Skeletal muscle tissue (tissue), 4 donors: ENCODE results near the gene CHRM1. TPM values are rescaled to one million over a fixed set of nuclear protein-coding genes. Genes with fewer than 3 reads are reported as not detected.

Source experiments
- H3K27ac ChIP-seq: one replicate; pipeline ENCODE4 v1.7.0; 2013; ENCODE audit warnings: mild to moderate bottlenecking, low read depth, low read length, inconsistent platforms
- H3K27me3 ChIP-seq, 3 donors: one replicate each; pipeline ENCODE4 v1.7.0; 2013; ENCODE audit warnings: low read length in 3 of 3; ENCODE audit not compliant: control insufficient read depth in 3 of 3, insufficient read depth in 3 of 3
- H3K36me3 ChIP-seq, 3 donors: one replicate each; pipeline ENCODE4 v1.7.0; 2013; ENCODE audit warnings: low read length in 3 of 3; ENCODE audit not compliant: control insufficient read depth in 3 of 3, insufficient read depth in 3 of 3
- H3K4me1 ChIP-seq, 3 donors: one replicate each; pipeline ENCODE4 v1.7.0; 2013; ENCODE audit warnings: low read length in 3 of 3, mild to moderate bottlenecking in 3 of 3; ENCODE audit not compliant: control insufficient read depth in 3 of 3, insufficient read depth in 3 of 3
- H3K4me3 ChIP-seq, 3 donors: one replicate each; pipeline ENCODE4 v1.7.0; 2013; ENCODE audit warnings: low read length in 3 of 3
- H3K9ac ChIP-seq, 3 donors: one replicate each; pipeline ENCODE4 v1.7.0; 2013; ENCODE audit warnings: low read length in 3 of 3, mild to moderate bottlenecking in 3 of 3, moderate library complexity in 2 of 3, low read depth in 1 of 3
- H3K9me3 ChIP-seq, 3 donors: one replicate each; pipeline ENCODE4 v1.7.0; 2013; ENCODE audit warnings: low read length in 3 of 3; ENCODE audit not compliant: control insufficient read depth in 3 of 3
- total RNA-seq: library from RNA; depleted of rRNA; stranded (reverse); fragments of >200 nt; gene quantifications from one replicate; pipeline ENCODE4 v1.2.3, GENCODE V29; 2014
- donor health status: Osteomylitis.

The CHRM1 gene
- total RNA-seq, result not detected

DNA sequence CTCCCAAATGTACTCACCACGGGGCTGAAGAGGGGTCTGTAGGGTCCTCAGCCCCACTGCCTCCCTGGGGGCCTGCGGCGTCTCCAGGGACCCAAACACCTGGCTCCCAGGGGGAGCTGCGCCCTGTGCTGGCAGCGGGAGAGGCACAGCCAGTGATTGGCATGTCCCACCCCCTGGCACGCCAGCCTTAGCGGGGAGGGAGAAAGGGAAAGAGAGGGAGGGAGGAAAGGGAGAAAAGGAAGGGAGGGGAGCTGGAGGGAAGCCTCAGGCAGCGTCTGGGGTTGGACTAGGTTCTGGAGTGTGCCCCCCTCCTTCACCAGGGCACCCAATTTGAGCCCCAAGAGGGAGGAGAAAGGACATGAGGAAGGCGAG lies at the start of gene CHRM1:
CHRM1 (minus strand) TSS at position 163 of the 372 bp plus-strand sequence. CDS start 10,263 bp downstream, outside the sequence.
- Histone ChIP-seq H3K9ac (no peak within 1 kb of the TSS), H3K4me1 (peaks cover 5 to 16% (median 5%) of the 10 kb centered on the region in 3 donors), H3K27me3 (peaks cover 35 to 42% (median 38%) of the 10 kb centered on the region in 3 donors), H3K27ac (no peak within 1 kb of the TSS), H3K9me3 (no peaks in the 10 kb centered on the region), H3K36me3 (no peaks in the 10 kb centered on the region), H3K4me3 (no peak within 1 kb of the TSS)

GRCh38 chr11:62965574-62965973 lies 44.4 kb upstream of the CHRM1 start:
- no peaks in the 10 kb centered on the region for H3K36me3 ChIP-seq
- no peaks in the 10 kb centered on the region for H3K4me1 ChIP-seq

DNA sequence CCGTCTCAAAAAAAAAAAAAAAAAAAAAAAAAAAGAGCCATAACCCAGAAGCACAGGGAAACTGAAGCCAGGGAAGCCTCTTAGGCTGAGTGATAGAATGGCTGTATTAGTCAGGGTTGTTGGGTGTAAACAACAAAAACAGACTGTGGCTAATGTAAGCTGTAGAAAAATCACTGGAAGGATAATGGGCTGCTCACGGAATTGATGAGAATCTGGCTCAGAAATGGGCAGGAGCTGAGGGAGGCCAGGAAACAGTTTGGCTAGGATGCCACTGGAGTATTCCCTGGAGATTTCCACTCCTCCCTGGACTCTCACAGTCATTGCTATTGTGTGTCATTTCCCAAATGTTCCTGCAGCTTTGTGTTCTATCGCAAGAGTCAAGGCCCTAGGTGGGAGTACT lies 41.2 kb upstream of the CHRM1 start:
- Histone ChIP-seq H3K9ac (no peak overlapping the region), H3K9me3 (no peaks in the 10 kb centered on the region), H3K36me3 (no peaks in the 10 kb centered on the region), H3K27me3 (no peaks in the 10 kb centered on the region), H3K4me3 (no peak overlapping the region), H3K27ac (no peak overlapping the region), H3K4me1 (peaks cover 10 to 14% (median 13%) of the 10 kb centered on the region in 3 donors)

More at GRCh38 chr11:62965574-62965973, 44.4 kb upstream of the CHRM1 start:
- H3K4me3 ChIP-seq, result no peak overlapping the region
- no peak overlapping the region for H3K27ac ChIP-seq
- no peak overlapping the region for H3K9ac ChIP-seq
- no peaks in the 10 kb centered on the region for H3K27me3 ChIP-seq
- no peaks in the 10 kb centered on the region for H3K9me3 ChIP-seq

DNA sequence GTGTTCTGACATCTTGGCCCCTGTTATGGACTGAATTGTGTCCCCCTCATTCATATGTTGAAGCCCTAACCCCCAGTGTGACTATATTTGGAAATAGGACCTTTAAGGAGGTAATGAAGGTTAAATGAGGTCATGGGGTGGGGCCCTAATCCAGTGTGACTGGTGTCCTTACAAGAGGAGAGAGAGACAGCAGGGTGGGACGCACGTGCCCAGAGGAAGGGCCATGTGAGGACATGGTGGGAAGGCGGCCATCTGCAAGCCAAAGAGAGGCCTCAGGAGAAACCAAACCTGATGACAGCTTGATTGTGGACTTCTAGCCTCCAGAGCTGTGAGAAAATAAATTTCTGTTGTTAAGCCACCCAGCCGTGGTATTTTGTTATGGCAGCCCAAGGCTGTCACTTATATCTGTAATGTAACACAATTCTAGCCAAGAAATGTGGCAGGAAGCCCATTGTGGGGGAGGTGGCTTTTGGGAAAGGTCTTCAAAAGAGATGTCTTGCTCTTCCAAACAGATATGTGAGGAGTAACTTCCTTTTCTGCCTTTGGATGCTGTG lies 39.9 kb upstream of the CHRM1 start:
- Histone ChIP-seq H3K27me3 (no peaks in the 10 kb centered on the region), H3K9ac (no peak overlapping the region), H3K9me3 (no peaks in the 10 kb centered on the region), H3K4me3 (no peak overlapping the region), H3K36me3 (no peaks in the 10 kb centered on the region), H3K27ac (no peak overlapping the region), H3K4me1 (peaks cover 10 to 14% (median 13%) of the 10 kb centered on the region in 3 donors)

DNA sequence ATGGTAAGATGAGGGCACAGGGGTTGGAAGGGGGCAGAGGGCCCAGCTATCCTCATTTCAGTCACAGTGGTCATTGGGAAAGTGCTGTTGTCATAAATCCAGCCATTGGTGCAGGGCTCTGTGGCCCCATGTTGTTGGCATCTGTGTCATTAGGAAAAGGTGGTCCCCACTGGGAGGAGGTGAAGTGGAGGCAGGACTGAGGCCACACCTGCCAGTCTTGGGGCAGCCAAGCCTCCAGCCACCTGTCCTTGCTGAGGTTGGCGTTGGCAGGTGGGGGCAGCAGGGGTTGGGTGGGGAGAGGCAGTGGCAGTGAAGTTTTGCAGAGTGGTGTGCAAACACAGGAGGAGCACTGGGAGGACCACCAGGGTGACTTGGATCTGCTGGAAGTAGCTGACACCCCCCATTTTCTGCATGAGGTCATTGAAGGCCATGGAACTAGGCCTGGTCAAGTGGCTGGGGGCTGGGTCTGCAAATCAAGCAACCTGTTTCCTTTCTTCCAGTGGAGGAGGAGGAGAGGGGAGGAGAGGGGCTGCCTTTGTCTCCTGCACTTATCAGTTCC lies 38.3 kb upstream of the CHRM1 start:
- Histone ChIP-seq H3K9ac (peak overlapping the region in 2 of 3 donors; percentile 23 to 41), H3K27ac (peak overlapping the region; percentile 30), H3K4me1 (peaks cover 10 to 14% (median 13%) of the 10 kb centered on the region in 3 donors), H3K27me3 (peaks cover 0 to 2% (median 0%) of the 10 kb centered on the region in 3 donors), H3K4me3 (no peak overlapping the region), H3K36me3 (no peaks in the 10 kb centered on the region), H3K9me3 (no peaks in the 10 kb centered on the region)

GRCh38 chr11:62958547-62959421 lies 37.6 kb upstream of the CHRM1 start:
- Histone ChIP-seq H3K9ac (peak overlapping the region in 2 of 3 donors; percentile 23 to 41), H3K4me1 (peaks cover 10 to 14% (median 13%) of the 10 kb centered on the region in 3 donors), H3K27ac (peak overlapping the region; percentile 30), H3K27me3 (peaks cover 0 to 2% (median 0%) of the 10 kb centered on the region in 3 donors), H3K9me3 (no peaks in the 10 kb centered on the region), H3K36me3 (no peaks in the 10 kb centered on the region), H3K4me3 (peak overlapping the region in 1 of 3 donors; percentile 31)

DNA sequence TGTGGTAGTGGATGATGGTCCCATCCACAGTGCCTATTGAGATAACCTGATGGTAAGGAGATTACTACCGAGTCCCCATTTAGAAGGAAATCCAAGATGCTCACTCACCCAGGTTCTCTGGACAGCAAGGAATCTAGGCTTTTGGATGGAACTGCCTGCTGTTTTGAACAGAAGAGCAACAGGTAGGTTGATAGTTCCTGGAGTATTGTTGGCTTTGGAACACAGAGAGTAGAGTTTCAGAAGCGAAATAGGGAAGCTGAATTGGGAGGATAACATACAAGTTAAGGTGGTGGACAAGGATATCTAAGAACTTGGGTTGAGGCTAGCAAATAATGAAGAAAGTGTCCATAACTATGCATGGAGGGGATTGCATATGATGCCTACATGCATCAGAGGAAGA lies 36.0 kb upstream of the CHRM1 start:
- Histone ChIP-seq H3K27ac (no peak overlapping the region), H3K4me1 (peaks cover 10 to 14% (median 13%) of the 10 kb centered on the region in 3 donors), H3K9ac (no peak overlapping the region), H3K36me3 (no peaks in the 10 kb centered on the region), H3K27me3 (peaks cover 0 to 2% (median 0%) of the 10 kb centered on the region in 3 donors), H3K9me3 (no peaks in the 10 kb centered on the region), H3K4me3 (no peak overlapping the region)

GRCh38 chr11:62954478-62954877 lies 33.3 kb upstream of the CHRM1 start:
- Histone ChIP-seq H3K4me1 (peaks cover 9 to 11% (median 10%) of the 10 kb centered on the region in 3 donors), H3K4me3 (no peak overlapping the region), H3K27me3 (peaks cover 0 to 2% (median 0%) of the 10 kb centered on the region in 3 donors), H3K9ac (no peak overlapping the region), H3K36me3 (no peaks in the 10 kb centered on the region), H3K9me3 (no peaks in the 10 kb centered on the region), H3K27ac (no peak overlapping the region)

DNA sequence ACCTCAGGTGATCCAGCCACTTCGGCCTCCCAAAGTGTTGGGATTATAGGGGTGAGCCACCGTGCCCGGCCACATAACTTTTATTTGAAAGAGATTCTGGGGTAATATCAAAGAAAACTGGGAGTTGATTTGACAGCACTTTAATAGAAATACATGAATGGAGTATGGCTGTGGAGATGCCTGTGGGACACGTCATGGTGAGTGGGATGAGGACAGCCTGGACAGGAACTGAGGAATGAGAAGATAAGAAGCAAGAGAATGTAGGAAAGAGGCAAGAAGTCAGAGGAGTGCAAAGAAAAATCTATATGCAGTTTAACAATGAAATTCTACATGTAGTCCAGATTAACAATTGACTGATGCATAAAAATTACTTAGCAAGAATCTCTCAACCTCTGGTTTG lies 32.6 kb upstream of the CHRM1 start:
- no peak overlapping the region for H3K4me3 ChIP-seq
- peaks cover 0 to 2% (median 0%) of the 10 kb centered on the region in 3 donors for H3K27me3 ChIP-seq
- H3K9me3 ChIP-seq, result no peaks in the 10 kb centered on the region
- peaks cover 3 to 4% (median 3%) of the 10 kb centered on the region in 3 donors for H3K4me1 ChIP-seq
- H3K27ac ChIP-seq, result no peak overlapping the region
- H3K36me3 ChIP-seq, result no peaks in the 10 kb centered on the region
- no peak overlapping the region for H3K9ac ChIP-seq
